Fibroblast of lung (primary cell): Measurements from ENCODE around the gene TMPRSS3.

Experiments used
- CTCF ChIP-seq, 2 donors: IDR thresholded peaks in 1 of 2; conservative IDR thresholded peaks in 1 of 2; 1 replicate in 1 of 2; 2 replicates in 1 of 2; pipeline ENCODE4 v1.5.1; 2011 to 2012; ENCODE audit warnings: low read length in 2 of 2, control low read depth in 1 of 2, inconsistent platforms in 1 of 2, low read depth in 1 of 2, mild to moderate bottlenecking in 1 of 2
- EZH2 ChIP-seq: IDR thresholded peaks from 2 replicates; pipeline ENCODE4 v1.5.1; 2012; ENCODE audit warnings: low read length, control low read depth, mild to moderate bottlenecking; ENCODE audit errors: missing control alignments

GRCh38 chr21:42337276-42337675, 58.6 kb downstream of the TMPRSS3 start:
- TF ChIP-seq CTCF (conservative IDR thresholded peaks at IDR 0.05 in 1 of 2, IDR thresholded peaks at IDR 0.05 in 1 of 2; ENCODE audit: low read depth in 1 of 2, low read length in 2 of 2), result no peak
- TF ChIP-seq EZH2, result no peak
